Gastrocnemius medialis (tissue), 4 donors: ENCODE results near the gene KYNU. TPM values are rescaled to one million over a fixed set of nuclear protein-coding genes. Genes with fewer than 3 reads are reported as not detected.

ENCODE experiments used
- ATAC-seq, 2 donors: fragments of 150-250 bp; one replicate each; pipeline ENCODE4 v1.9.1; 2016
- DNase-seq, 2 donors: peaks; one replicate each; pipeline ENCODE4 v3.0.0-alpha.2; 2019
- H3K27ac ChIP-seq, 4 donors: fragments of 200-600 bp; sonication (generic); 1 replicate in 1 of 4; 2 replicates in 3 of 4; pipeline ENCODE4 v1.5.1; 2016 to 2018; ENCODE audit warnings: mild to moderate bottlenecking in 2 of 4, moderate library complexity in 1 of 4
- H3K27me3 ChIP-seq, 3 donors: fragments of 200-600 bp; sonication (generic) in 2 of 3; 1 replicate in 1 of 3; 2 replicates in 2 of 3; pipeline versions ENCODE4 v1.5.1 to v1.6.0; 2016 to 2019; ENCODE audit warnings: mild to moderate bottlenecking in 1 of 3, moderate library complexity in 1 of 3
- H3K36me3 ChIP-seq, 2 donors: fragments of 200-600 bp; sonication (generic) in 1 of 2; one replicate each; pipeline ENCODE4 v1.5.1; 2017 to 2018
- H3K4me1 ChIP-seq, 2 donors: fragments of 200-600 bp; sonication (generic) in 1 of 2; one replicate each; pipeline ENCODE4 v1.5.1; 2016 to 2017; ENCODE audit warnings: mild to moderate bottlenecking in 2 of 2
- H3K4me3 ChIP-seq, 4 donors: fragments of 200-600 bp; sonication (generic) in 3 of 4; 1 replicate in 1 of 4; 2 replicates in 3 of 4; pipeline ENCODE4 v1.5.1; 2016 to 2019; ENCODE audit warnings: mild to moderate bottlenecking in 2 of 4
- H3K9me3 ChIP-seq, 3 donors: fragments of 200-600 bp; sonication (generic) in 2 of 3; 1 replicate in 1 of 3; 2 replicates in 2 of 3; pipeline ENCODE4 v1.5.1; 2016 to 2019
- POLR2A ChIP-seq, 2 donors: fragments of 450-650 bp; IDR thresholded peaks; one replicate each; pipeline ENCODE4 v1.6.1; 2017; ENCODE audit warnings: antibody characterized with exemption in 2 of 2, mild to moderate bottlenecking in 2 of 2, moderate library complexity in 2 of 2
- in situ Hi-C, 4 donors: fragments of 200-750 bp; cut with MboI; loops; one replicate each; pipeline versions ENCODE4 v1.15.0 to v1.8.0; 2017; ENCODE audit warnings: low sequenced_read_pairs in 4 of 4
- intact Hi-C: fragments of 100-400 bp; cut with DNase I; formaldehyde crosslinking; loops from one replicate; pipeline ENCODE4 v1.15.1; 2023; ENCODE audit warnings: low total_unique reads
- total RNA-seq, 4 donors: library from RNA; depleted of rRNA; stranded (reverse); fragments of >200 nt; gene quantifications; one replicate each; pipeline versions ENCODE4 v1.1.0 to v1.2.3, GENCODE V29; 2016
- TF ChIP-seq, protein P1 (sequence below), 5 experiments: fragments of 450-650 bp in 3 of 5; fragments of 200-600 bp in 2 of 5; sonication (generic) in 2 of 5; IDR thresholded peaks in 4 of 5; conservative IDR thresholded peaks in 1 of 5; 1 replicate in 4 of 5; 2 replicates in 1 of 5; pipeline ENCODE4 v1.5.1; 2016 to 2019; ENCODE audit warnings: antibody characterized with exemption in 5 of 5, mild to moderate bottlenecking in 3 of 5, moderate library complexity in 3 of 5

Gene KYNU
- total RNA-seq, 4 donors from 2014 or later: 0.46 to 2.0 (median 0.61) TPM; not detected in 1

DNA sequence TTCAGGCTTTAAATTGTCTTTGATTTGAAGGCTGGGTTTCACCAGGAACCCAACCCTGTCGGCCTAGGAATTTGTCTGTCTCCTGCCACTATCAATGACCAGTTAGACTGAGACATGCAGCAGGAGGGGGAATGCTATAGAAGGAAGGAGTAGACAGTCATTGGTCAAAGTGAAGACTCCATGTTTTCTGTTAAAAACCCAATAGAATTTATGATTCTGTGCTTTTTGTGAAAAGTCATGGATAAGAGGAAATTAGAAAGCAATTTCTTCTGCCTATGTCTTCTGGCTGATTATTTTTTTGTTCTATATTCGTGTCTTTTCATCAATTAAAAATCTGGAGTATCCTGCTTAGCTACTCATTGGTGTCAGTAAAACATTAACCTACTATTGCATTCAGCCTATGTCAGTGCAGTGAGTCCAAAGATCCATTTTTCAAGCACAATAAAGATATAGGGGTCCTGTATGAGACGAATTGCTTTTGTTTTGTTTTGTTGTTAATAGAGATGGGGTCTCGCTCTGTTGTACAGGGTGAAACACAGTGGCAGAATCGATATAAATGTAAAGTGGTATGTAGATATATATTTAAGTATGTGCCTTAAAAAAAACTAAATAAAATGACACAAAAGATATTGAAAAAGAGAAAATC is 7.9 kb upstream of the KYNU start:
- intact Hi-C loops: no loop called here
- in situ Hi-C loops: no loop called here
- Histone ChIP-seq H3K27me3 (no peaks in the 10 kb centered on the region), H3K4me3 (no peak overlapping the region), H3K27ac (no peak overlapping the region), H3K9me3 (no peaks in the 10 kb centered on the region), H3K36me3 (no peaks in the 10 kb centered on the region), H3K4me1 (no peaks in the 10 kb centered on the region)
- TF ChIP-seq POLR2A (IDR thresholded peaks at IDR 0.05): no peak
- TF ChIP-seq, protein P1, sequence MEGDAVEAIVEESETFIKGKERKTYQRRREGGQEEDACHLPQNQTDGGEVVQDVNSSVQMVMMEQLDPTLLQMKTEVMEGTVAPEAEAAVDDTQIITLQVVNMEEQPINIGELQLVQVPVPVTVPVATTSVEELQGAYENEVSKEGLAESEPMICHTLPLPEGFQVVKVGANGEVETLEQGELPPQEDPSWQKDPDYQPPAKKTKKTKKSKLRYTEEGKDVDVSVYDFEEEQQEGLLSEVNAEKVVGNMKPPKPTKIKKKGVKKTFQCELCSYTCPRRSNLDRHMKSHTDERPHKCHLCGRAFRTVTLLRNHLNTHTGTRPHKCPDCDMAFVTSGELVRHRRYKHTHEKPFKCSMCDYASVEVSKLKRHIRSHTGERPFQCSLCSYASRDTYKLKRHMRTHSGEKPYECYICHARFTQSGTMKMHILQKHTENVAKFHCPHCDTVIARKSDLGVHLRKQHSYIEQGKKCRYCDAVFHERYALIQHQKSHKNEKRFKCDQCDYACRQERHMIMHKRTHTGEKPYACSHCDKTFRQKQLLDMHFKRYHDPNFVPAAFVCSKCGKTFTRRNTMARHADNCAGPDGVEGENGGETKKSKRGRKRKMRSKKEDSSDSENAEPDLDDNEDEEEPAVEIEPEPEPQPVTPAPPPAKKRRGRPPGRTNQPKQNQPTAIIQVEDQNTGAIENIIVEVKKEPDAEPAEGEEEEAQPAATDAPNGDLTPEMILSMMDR (IDR thresholded peaks at IDR 0.05 in 4 of 5, conservative IDR thresholded peaks at IDR 0.05 in 1 of 5): no peak
- no peak for DNase-seq
- no peak for ATAC-seq

DNA sequence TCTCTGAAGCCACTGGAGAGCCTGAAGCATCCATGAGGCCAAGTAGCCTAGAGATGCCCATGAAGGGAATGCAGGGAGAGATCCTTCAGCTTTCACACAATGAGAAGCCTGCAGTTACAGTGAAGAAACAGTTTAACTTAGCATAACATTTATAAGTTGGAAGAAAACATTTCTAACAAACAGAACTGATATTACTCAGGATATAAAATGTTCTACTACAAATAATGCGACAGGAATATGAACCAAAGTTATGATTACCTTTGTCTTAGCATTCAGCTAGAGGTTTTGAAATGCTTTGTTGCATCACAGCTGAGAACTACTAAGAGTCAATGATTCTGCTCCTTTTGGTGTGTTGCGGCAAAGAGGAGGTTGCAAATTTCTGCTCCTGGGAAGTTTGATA is 6.9 kb upstream of the KYNU start:
- Histone ChIP-seq H3K36me3 (no peaks in the 10 kb centered on the region), H3K9me3 (no peaks in the 10 kb centered on the region), H3K4me3 (no peak overlapping the region), H3K27ac (no peak overlapping the region), H3K4me1 (no peaks in the 10 kb centered on the region), H3K27me3 (no peaks in the 10 kb centered on the region)
- intact Hi-C loops (no loop called here), in situ Hi-C loops (no loop called here)
- ATAC-seq (no peak), DNase-seq (no peak)
- no peak for TF ChIP-seq POLR2A (IDR thresholded peaks at IDR 0.05)
- TF ChIP-seq, protein P1 (IDR thresholded peaks at IDR 0.05 in 4 of 5, conservative IDR thresholded peaks at IDR 0.05 in 1 of 5): no peak

DNA sequence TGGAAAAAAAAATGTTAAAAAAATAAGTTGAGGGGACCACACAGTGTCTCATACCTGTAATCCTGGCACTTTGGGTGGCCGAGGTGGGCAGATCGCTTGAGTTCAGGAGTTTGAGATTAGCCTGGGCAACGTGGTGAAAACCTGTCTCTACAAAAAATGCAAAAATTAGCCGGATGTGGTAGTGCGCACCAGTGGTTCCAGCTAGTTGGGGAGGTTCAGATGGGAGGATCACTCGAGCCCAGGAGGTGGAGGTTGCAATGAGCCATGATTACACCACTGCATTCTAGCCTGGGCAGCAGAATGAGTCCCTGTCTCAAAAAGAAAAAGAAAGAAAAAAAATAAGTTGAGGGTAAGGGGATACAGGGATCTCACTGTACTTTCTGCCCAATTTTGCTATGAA is 6.1 kb upstream of the KYNU start:
- in situ Hi-C loops (no loop called here), intact Hi-C loops (no loop called here)
- no peaks in the 10 kb centered on the region for H3K36me3 ChIP-seq
- H3K27ac ChIP-seq: no peak overlapping the region
- no peaks in the 10 kb centered on the region for H3K4me1 ChIP-seq
- TF ChIP-seq, protein P1 (IDR thresholded peaks at IDR 0.05 in 4 of 5, conservative IDR thresholded peaks at IDR 0.05 in 1 of 5): no peak
- TF ChIP-seq POLR2A (IDR thresholded peaks at IDR 0.05): no peak
- H3K9me3 ChIP-seq: no peaks in the 10 kb centered on the region
- no peaks in the 10 kb centered on the region for H3K27me3 ChIP-seq
- no peak overlapping the region for H3K4me3 ChIP-seq
- DNase-seq (no peak), ATAC-seq (no peak)

DNA sequence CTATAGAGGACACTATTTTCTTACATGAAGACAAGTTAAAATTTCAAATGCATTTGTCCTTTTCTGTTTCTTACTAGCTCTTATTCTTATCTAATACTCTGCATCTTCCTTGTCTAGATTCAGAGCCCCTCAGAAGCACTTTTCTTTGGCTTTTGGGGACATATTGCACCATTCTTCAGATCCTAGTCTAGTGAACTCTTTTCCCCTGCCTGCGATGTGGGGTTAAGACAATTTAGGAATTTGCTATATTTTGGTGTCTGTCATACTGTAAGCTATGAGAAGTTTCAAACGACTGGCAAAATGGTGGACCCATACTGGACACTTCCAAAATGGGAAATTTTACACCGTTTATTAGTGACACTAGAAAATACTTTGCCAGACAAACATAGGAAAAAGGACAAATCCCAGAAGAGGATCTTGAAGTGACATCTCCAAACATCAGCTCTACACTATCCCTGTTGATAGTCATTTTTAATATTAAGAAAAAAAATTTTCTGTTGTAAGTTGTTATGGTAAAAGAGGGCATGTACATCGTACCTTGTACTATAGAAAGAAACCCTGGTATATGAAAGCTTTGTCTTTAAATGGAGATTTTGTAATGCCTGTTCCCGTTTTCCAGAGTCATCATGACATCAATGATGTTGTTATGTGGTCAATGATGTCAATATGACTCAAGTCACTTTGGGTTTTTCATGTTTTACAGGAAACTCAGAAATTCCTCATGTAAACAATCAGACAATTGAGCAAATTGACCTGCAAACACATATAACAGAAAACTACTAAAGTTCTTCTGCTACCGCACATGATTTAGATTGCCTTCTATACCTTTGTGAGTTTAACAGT is 4.4 kb upstream of the KYNU start:
- DNase-seq: no peak
- in situ Hi-C loops (no loop called here), intact Hi-C loops (no loop called here)
- no peak overlapping the region for H3K4me3 ChIP-seq
- ATAC-seq: no peak
- H3K9me3 ChIP-seq: no peaks in the 10 kb centered on the region
- no peaks in the 10 kb centered on the region for H3K36me3 ChIP-seq
- TF ChIP-seq POLR2A (IDR thresholded peaks at IDR 0.05): no peak
- TF ChIP-seq, protein P1 (IDR thresholded peaks at IDR 0.05 in 4 of 5, conservative IDR thresholded peaks at IDR 0.05 in 1 of 5): no peak
- no peaks in the 10 kb centered on the region for H3K4me1 ChIP-seq
- H3K27me3 ChIP-seq: no peaks in the 10 kb centered on the region
- H3K27ac ChIP-seq: no peak overlapping the region
